Mesenchymal stem cell (in vitro differentiated cells and primary cell): ENCODE measurements around the gene PRIM2.
"Not testable (repeated sequence)": the region's sequence is repeated elsewhere in the genome, so short reads cannot be mapped to it uniquely, and the experiment has no call there.

Experiments used
- DNase-seq: peaks from one replicate; pipeline ENCODE4 v3.0.0-alpha.2; 2013
- H2AFZ ChIP-seq: one replicate; pipeline ENCODE4 v1.6.1; 2013; ENCODE audit warnings: low read depth, mild to moderate bottlenecking, control low read depth, inconsistent platforms, low read length, moderate library complexity
- H2AK5ac ChIP-seq: 2 replicates; pipeline ENCODE4 v1.6.1; 2013; ENCODE audit warnings: low read length, moderate library complexity, mild to moderate bottlenecking, inconsistent platforms; ENCODE audit not compliant: severe bottlenecking
- H2BK120ac ChIP-seq: one replicate; pipeline ENCODE4 v1.6.1; 2013; ENCODE audit warnings: low read depth, mild to moderate bottlenecking, inconsistent platforms, low read length, moderate library complexity
- H2BK12ac ChIP-seq, 2 experiments: one replicate each; pipeline ENCODE4 v1.6.1; 2013; ENCODE audit warnings: inconsistent platforms in 2 of 2, low read length in 2 of 2, mild to moderate bottlenecking in 2 of 2, moderate library complexity in 2 of 2, control low read depth in 1 of 2
- H2BK15ac ChIP-seq: one replicate; pipeline ENCODE4 v1.6.1; 2013; ENCODE audit warnings: mild to moderate bottlenecking, low read depth, inconsistent platforms; ENCODE audit not compliant: poor library complexity, severe bottlenecking
- H2BK5ac ChIP-seq: 2 replicates; pipeline ENCODE4 v1.6.1; 2013; ENCODE audit warnings: low read depth, mild to moderate bottlenecking, low read length, control low read depth, inconsistent platforms; ENCODE audit not compliant: poor library complexity, severe bottlenecking
- H3K14ac ChIP-seq, 2 experiments: one replicate each; pipeline ENCODE4 v1.6.1; 2013; ENCODE audit warnings: inconsistent platforms in 2 of 2, low read length in 2 of 2, control low read depth in 1 of 2, mild to moderate bottlenecking in 1 of 2, moderate library complexity in 1 of 2
- H3K18ac ChIP-seq, 2 experiments: one replicate each; pipeline ENCODE4 v1.6.1; 2013; ENCODE audit warnings: inconsistent platforms in 2 of 2, low read length in 2 of 2, control low read depth in 1 of 2, low read depth in 1 of 2, mild to moderate bottlenecking in 1 of 2
- H3K23ac ChIP-seq, 2 experiments: one replicate each; pipeline ENCODE4 v1.6.1; 2013; ENCODE audit warnings: inconsistent platforms in 2 of 2, low read length in 2 of 2, mild to moderate bottlenecking in 2 of 2, moderate library complexity in 2 of 2, control low read depth in 1 of 2
- H3K27ac ChIP-seq: 2 replicates; pipeline ENCODE4 v1.5.1; 2013; ENCODE audit warnings: mild to moderate bottlenecking, moderate library complexity, low read length, control low read depth, inconsistent platforms; ENCODE audit not compliant: poor library complexity, severe bottlenecking
- H3K27me3 ChIP-seq, 2 experiments: 2 replicates each; pipeline versions ENCODE4 v1.6.1 to v1.7.0; 2013; ENCODE audit warnings: low read length in 2 of 2, mild to moderate bottlenecking in 2 of 2, moderate library complexity in 2 of 2, control low read depth in 1 of 2, inconsistent platforms in 1 of 2; ENCODE audit not compliant: control insufficient read depth in 1 of 2, insufficient read depth in 1 of 2
- H3K36me3 ChIP-seq, 2 experiments: 2 replicates each; pipeline versions ENCODE4 v1.6.1 to v1.7.0; 2013; ENCODE audit warnings: low read length in 2 of 2, control low read depth in 1 of 2, inconsistent platforms in 1 of 2, low read depth in 1 of 2, mild to moderate bottlenecking in 1 of 2; ENCODE audit not compliant: insufficient read depth in 2 of 2, control insufficient read depth in 1 of 2
- H3K4ac ChIP-seq, 2 experiments: one replicate each; pipeline ENCODE4 v1.6.1; 2013; ENCODE audit warnings: inconsistent platforms in 2 of 2, low read length in 2 of 2, mild to moderate bottlenecking in 2 of 2, moderate library complexity in 2 of 2, control low read depth in 1 of 2, low read depth in 1 of 2
- H3K4me1 ChIP-seq: 2 replicates; pipeline ENCODE4 v1.6.1; 2013; ENCODE audit warnings: low read depth, low read length, control low read depth; ENCODE audit not compliant: control insufficient read depth, insufficient read depth
- H3K4me2 ChIP-seq: 2 replicates; pipeline ENCODE4 v1.6.1; 2013; ENCODE audit warnings: low read length, mild to moderate bottlenecking, inconsistent platforms; ENCODE audit not compliant: poor library complexity, severe bottlenecking
- H3K4me3 ChIP-seq, 2 experiments: 2 replicates each; pipeline versions ENCODE4 v1.5.1 to v1.7.0; 2013; ENCODE audit warnings: low read length in 2 of 2, mild to moderate bottlenecking in 2 of 2, control low read depth in 1 of 2, low read depth in 1 of 2; ENCODE audit not compliant: insufficient read depth in 1 of 2
- H3K79me1 ChIP-seq: replicated peaks from 2 replicates; pipeline ENCODE4 v1.6.1; 2013; ENCODE audit warnings: mild to moderate bottlenecking, control low read depth, low read length, inconsistent platforms; ENCODE audit not compliant: poor library complexity, severe bottlenecking
- H3K9ac ChIP-seq: 2 replicates; pipeline ENCODE4 v1.7.0; 2013; ENCODE audit warnings: mild to moderate bottlenecking, low read length, moderate library complexity
- H3K9me3 ChIP-seq: 2 replicates; pipeline ENCODE4 v1.7.0; 2013; ENCODE audit warnings: mild to moderate bottlenecking, low read length; ENCODE audit not compliant: control insufficient read depth
- H4K8ac ChIP-seq: one replicate; pipeline ENCODE4 v1.6.1; 2013; ENCODE audit warnings: inconsistent platforms, mild to moderate bottlenecking, low read length, moderate library complexity
- H4K91ac ChIP-seq: one replicate; pipeline ENCODE4 v1.6.1; 2013; ENCODE audit warnings: mild to moderate bottlenecking, low read length, inconsistent platforms
- WGBS: methylation state at CpG from one replicate; pipeline ENCODE4 v1.1.7; 2013; ENCODE audit warnings: mixed read lengths; 5-methylcytosine and 5-hydroxymethylcytosine counted together

The PRIM2 gene

DNA sequence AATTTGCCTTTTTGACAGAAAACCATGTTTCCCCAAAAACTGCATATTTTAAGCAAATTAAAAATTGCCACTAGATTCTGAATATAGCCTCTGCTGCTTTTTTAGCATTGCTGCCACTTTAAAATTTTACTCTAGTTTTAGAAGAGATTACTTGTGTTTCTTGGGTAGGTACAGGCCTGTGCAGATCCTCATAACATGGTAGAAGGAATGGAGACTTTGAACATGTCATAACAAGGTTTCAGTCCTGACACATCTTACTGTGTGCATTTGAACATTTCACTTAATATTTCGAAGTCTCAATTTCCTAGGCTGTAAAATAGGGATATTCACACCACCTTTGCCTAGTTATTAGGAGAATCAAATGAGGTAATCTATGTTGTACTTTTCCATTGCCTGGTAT, 259.6 kb downstream of the PRIM2 start:
- not testable (repeated sequence) for H4K91ac ChIP-seq, H3K27me3 ChIP-seq, H3K18ac ChIP-seq, H3K14ac ChIP-seq, H3K4me3 ChIP-seq, H3K36me3 ChIP-seq, H3K4me2 ChIP-seq, H3K4ac ChIP-seq, H3K4me1 ChIP-seq, H3K9me3 ChIP-seq, H2BK12ac ChIP-seq, H3K79me1 ChIP-seq, H2AK5ac ChIP-seq, H2BK5ac ChIP-seq, H3K23ac ChIP-seq, H2BK120ac ChIP-seq, H3K9ac ChIP-seq, H2BK15ac ChIP-seq, H2AFZ ChIP-seq, H3K27ac ChIP-seq, H4K8ac ChIP-seq, DNase-seq
- no CpG with 5 or more reads among the region's 1 CpG for WGBS

DNA sequence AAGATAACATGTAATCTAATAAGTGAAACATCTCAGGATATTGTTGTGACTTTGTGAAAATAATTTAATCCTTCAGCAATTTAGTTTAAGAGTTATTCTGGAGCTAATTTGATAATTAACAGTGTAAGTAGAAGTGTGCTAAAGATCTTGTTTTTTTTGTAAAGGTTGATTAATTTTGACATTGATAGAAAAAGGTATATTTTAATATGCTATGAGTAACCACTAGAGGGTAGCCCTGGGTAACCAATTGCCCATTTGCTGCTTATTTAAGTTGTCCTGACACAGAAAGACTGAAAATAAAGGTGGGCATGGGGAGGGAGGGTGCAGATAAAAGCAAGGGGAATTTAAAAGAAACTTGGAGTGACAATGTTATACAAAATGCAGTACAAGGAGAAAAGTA, 262.1 kb downstream of the PRIM2 start:
- H2AK5ac ChIP-seq, H3K9me3 ChIP-seq, H3K27me3 ChIP-seq, H4K8ac ChIP-seq, H2BK12ac ChIP-seq, H3K4me3 ChIP-seq, H3K18ac ChIP-seq, H2BK15ac ChIP-seq, H3K36me3 ChIP-seq, H3K4ac ChIP-seq, H4K91ac ChIP-seq, H3K4me2 ChIP-seq, H3K27ac ChIP-seq, H3K23ac ChIP-seq, H2AFZ ChIP-seq, H3K14ac ChIP-seq, H3K9ac ChIP-seq, H2BK120ac ChIP-seq, H3K4me1 ChIP-seq, H2BK5ac ChIP-seq, H3K79me1 ChIP-seq: not testable (repeated sequence)
- DNase-seq: peak; percentile 4

GRCh38 chr6:57581586-57581985, 264.2 kb downstream of the PRIM2 start:
- not testable (repeated sequence) for H4K91ac ChIP-seq, H2AFZ ChIP-seq, H3K18ac ChIP-seq, H3K4ac ChIP-seq, H3K9me3 ChIP-seq, H3K4me2 ChIP-seq, H3K27me3 ChIP-seq, H3K14ac ChIP-seq, H3K4me3 ChIP-seq, H2AK5ac ChIP-seq, H3K23ac ChIP-seq, H2BK5ac ChIP-seq, H2BK15ac ChIP-seq, H3K79me1 ChIP-seq, H3K4me1 ChIP-seq, DNase-seq, H3K27ac ChIP-seq, H3K9ac ChIP-seq, H2BK12ac ChIP-seq, H2BK120ac ChIP-seq, H4K8ac ChIP-seq, H3K36me3 ChIP-seq
- WGBS: 100% methylated on average over 3 of the region's 3 CpGs

DNA sequence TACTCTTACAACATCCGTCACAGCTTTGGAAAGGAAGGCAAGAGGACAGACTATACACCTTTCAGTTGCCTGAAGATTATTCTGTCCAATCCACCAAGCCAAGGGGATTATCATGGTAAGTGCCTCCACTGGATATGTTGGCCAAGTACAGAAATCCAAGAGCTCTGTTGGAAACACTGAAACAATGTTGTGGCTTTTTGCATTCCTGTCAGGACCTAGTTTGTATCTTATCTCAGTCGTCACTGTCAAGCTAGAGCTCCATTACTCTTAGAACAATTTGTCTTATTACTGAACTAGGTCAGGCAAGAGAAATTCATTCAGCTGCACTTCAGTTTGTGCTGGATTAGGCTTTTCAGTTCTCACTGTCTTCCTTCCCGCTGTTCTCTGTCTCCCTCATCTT, 283.7 kb downstream of the PRIM2 start:
- not testable (repeated sequence) for H3K14ac ChIP-seq, H3K9me3 ChIP-seq, H3K23ac ChIP-seq, H2BK15ac ChIP-seq, H4K91ac ChIP-seq, H3K79me1 ChIP-seq, H4K8ac ChIP-seq, H3K27me3 ChIP-seq, H3K9ac ChIP-seq, H3K18ac ChIP-seq, DNase-seq, H2BK5ac ChIP-seq, H3K4me3 ChIP-seq, H2AK5ac ChIP-seq, H3K27ac ChIP-seq, H2BK12ac ChIP-seq, H3K4me2 ChIP-seq, H2BK120ac ChIP-seq, H3K36me3 ChIP-seq, H3K4me1 ChIP-seq, H3K4ac ChIP-seq, H2AFZ ChIP-seq
- 60% methylated on average over 1 of the region's 3 CpGs for WGBS
